LoVo (cell line): Measurements from ENCODE around the gene HCFC1R1.
"Not testable (repeated sequence)": the region's sequence is repeated elsewhere in the genome, so short reads cannot be mapped to it uniquely, and the experiment has no call there.

ENCODE experiments used
- DNase-seq: peaks from one replicate; pipeline ENCODE4 v3.0.0-alpha.2; 2016; ENCODE audit warnings: low spot score

HCFC1R1 gene

GRCh38 chr16:3023669-3024478 lies at the start of gene HCFC1R1, which contains the start of gene THOC6:
Gene HCFC1R1 (minus strand): TSS chr16:3023942. CDS start chr16:3023941, 1 bp downstream.
Gene THOC6 (plus strand): TSS chr16:3024035. CDS start chr16:3024327, 292 bp downstream.
- peak; percentile 98 for DNase-seq

- no peak for DNase-seq
Measured at GRCh38 chr16:3073448-3073847, 49.7 kb upstream of the HCFC1R1 start.

- not testable (repeated sequence) for DNase-seq
Measured at GRCh38 chr16:3072576-3073263, 49.0 kb upstream of the HCFC1R1 start.

- not testable (repeated sequence) for DNase-seq
Measured at GRCh38 chr16:3072148-3072547, 48.4 kb upstream of the HCFC1R1 start.

- DNase-seq: no peak
Measured at GRCh38 chr16:3071655-3072054, 47.9 kb upstream of the HCFC1R1 start.

GRCh38 chr16:3070608-3071111 lies 46.9 kb upstream of the HCFC1R1 start:
- DNase-seq: no peak

GRCh38 chr16:3069146-3069545 lies 45.4 kb upstream of the HCFC1R1 start:
- DNase-seq: not testable (repeated sequence)

GRCh38 chr16:3068487-3068886 lies 44.7 kb upstream of the HCFC1R1 start:
- DNase-seq: no peak

- no peak for DNase-seq
Measured at GRCh38 chr16:3066440-3066748, 42.7 kb upstream of the HCFC1R1 start.

GRCh38 chr16:3065742-3066439 lies 42.1 kb upstream of the HCFC1R1 start:
- no peak for DNase-seq

GRCh38 chr16:3065069-3065741 lies 41.5 kb upstream of the HCFC1R1 start, which contains the start of gene IL32:
Gene IL32 (plus strand): TSS chr16:3065640. CDS start chr16:3065812, 172 bp downstream.
- peak; percentile 82 for DNase-seq

- DNase-seq: no peak
Measured at GRCh38 chr16:3063625-3064386, 40.1 kb upstream of the HCFC1R1 start.

- DNase-seq: no peak
Measured at GRCh38 chr16:3062553-3062952, 38.8 kb upstream of the HCFC1R1 start.

GRCh38 chr16:3060339-3061127 lies 36.8 kb upstream of the HCFC1R1 start:
- no peak for DNase-seq

- no peak for DNase-seq
Measured at GRCh38 chr16:3059723-3060242, 36.0 kb upstream of the HCFC1R1 start.

GRCh38 chr16:3059041-3059722 lies 35.4 kb upstream of the HCFC1R1 start:
- peak; percentile 96 for DNase-seq

- no peak for DNase-seq
Measured at GRCh38 chr16:3058139-3059030, 34.6 kb upstream of the HCFC1R1 start.
